ENCODE data around the gene KRTAP13-2. TPM values are rescaled to one million over a fixed set of nuclear protein-coding genes. Genes with fewer than 3 reads are reported as not detected.
A peak's percentile ranks its signal among the peaks of the same experiment; 100 is the strongest.

The KRTAP13-2 gene
- total and polyA plus RNA-seq, 2 experiments from 2014 or later = not detected

GRCh38 chr21:30348506-30348905 lies 23.6 kb downstream of the KRTAP13-2 start, which contains the start of gene KRTAP23-1:
Gene KRTAP23-1, minus strand, starts transcription at chr21:30348606. Its CDS starts 0 bp downstream, at chr21:30348606.
- Mint-ChIP-seq H3K4me3 (no peak within 1 kb of the TSS), H3K27ac (peak within 1 kb of the TSS; percentile 42; the same call in 1 of the 2 replicates), H3K9me3 (peaks cover 8% of the 10 kb centered on the region; the same call in 1 of the 3 replicates), H3K36me3 (ENCODE audit: low read depth) (peaks cover 8% of the 10 kb centered on the region; the same call in 2 of the 3 replicates), H3K4me1 (peaks cover 17% of the 10 kb centered on the region), H3K27me3 (ENCODE audit: insufficient read depth, low read depth, poor library complexity) (peaks cover 5% of the 10 kb centered on the region)
- Histone ChIP-seq H3K79me2 (replicated peaks; ENCODE audit: insufficient read depth) (no peaks in the 10 kb centered on the region), H2AFZ (0 out of 2 replicates have a peak within 1 kb of the TSS, but pooled peaks have one; percentile 23), H3K36me3 (ENCODE audit: insufficient read depth) (no peaks in the 10 kb centered on the region), H3K4me2 (peak within 1 kb of the TSS; percentile 15; the same call in 1 of the 2 replicates), H3F3A (replicated peaks; ENCODE audit: low read depth) (no peaks in the 10 kb centered on the region), H3K4me1 (ENCODE audit: insufficient read depth) (peaks cover 16% of the 10 kb centered on the region), H4K20me1 (replicated peaks; ENCODE audit: insufficient read depth) (no peaks in the 10 kb centered on the region), H3K9me2 (ENCODE audit: insufficient read depth) (peaks cover 2% of the 10 kb centered on the region; the same call in 1 of the 2 replicates), H3K27ac (ENCODE audit: low read depth) (no peak within 1 kb of the TSS), H3K27me3 (ENCODE audit: insufficient read depth) (no peaks in the 10 kb centered on the region), H3K4me3 (no peak within 1 kb of the TSS)
- DNase-seq (ENCODE audit: low spot score) (no peak), ATAC-seq (no peak)
- TF ChIP-seq CREB1 (CRISPR knock-in tag; IDR thresholded peaks at IDR 0.05; ENCODE audit: low read depth) (no peak), NANOG (IDR thresholded peaks at IDR 0.05; ENCODE audit: borderline replicate concordance) (no peak), POLR2AphosphoS5 (IDR thresholded peaks at IDR 0.05; ENCODE audit: low read depth) (no peak), JUNB (IDR thresholded peaks at IDR 0.05; ENCODE audit: unreplicated experiment) (no peak), CTCF (conservative IDR thresholded peaks at IDR 0.05; ENCODE audit: low read depth in 2 of 2) (no peak), ZNF462 (CRISPR knock-in tag; IDR thresholded peaks at IDR 0.05) (no peak), EZH2phosphoT487 (IDR thresholded peaks at IDR 0.05; ENCODE audit: unreplicated experiment) (no peak), EZH2 (IDR thresholded peaks at IDR 0.05; ENCODE audit: low read depth, unreplicated experiment) (no peak), ETS1 (IDR thresholded peaks at IDR 0.05) (no peak), STAT1 (IDR thresholded peaks at IDR 0.05; ENCODE audit: unreplicated experiment) (no peak), ZNF114 (CRISPR knock-in tag; IDR thresholded peaks at IDR 0.05) (no peak), ZNF331 (CRISPR knock-in tag; IDR thresholded peaks at IDR 0.05; ENCODE audit: low read depth) (no peak)
- TF ChIP-seq, protein P1, sequence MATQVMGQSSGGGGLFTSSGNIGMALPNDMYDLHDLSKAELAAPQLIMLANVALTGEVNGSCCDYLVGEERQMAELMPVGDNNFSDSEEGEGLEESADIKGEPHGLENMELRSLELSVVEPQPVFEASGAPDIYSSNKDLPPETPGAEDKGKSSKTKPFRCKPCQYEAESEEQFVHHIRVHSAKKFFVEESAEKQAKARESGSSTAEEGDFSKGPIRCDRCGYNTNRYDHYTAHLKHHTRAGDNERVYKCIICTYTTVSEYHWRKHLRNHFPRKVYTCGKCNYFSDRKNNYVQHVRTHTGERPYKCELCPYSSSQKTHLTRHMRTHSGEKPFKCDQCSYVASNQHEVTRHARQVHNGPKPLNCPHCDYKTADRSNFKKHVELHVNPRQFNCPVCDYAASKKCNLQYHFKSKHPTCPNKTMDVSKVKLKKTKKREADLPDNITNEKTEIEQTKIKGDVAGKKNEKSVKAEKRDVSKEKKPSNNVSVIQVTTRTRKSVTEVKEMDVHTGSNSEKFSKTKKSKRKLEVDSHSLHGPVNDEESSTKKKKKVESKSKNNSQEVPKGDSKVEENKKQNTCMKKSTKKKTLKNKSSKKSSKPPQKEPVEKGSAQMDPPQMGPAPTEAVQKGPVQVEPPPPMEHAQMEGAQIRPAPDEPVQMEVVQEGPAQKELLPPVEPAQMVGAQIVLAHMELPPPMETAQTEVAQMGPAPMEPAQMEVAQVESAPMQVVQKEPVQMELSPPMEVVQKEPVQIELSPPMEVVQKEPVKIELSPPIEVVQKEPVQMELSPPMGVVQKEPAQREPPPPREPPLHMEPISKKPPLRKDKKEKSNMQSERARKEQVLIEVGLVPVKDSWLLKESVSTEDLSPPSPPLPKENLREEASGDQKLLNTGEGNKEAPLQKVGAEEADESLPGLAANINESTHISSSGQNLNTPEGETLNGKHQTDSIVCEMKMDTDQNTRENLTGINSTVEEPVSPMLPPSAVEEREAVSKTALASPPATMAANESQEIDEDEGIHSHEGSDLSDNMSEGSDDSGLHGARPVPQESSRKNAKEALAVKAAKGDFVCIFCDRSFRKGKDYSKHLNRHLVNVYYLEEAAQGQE (IDR thresholded peaks at IDR 0.05; ENCODE audit: unreplicated experiment) = no peak

Measured in GM23338 (cell line).